Muscle layer of duodenum (tissue), 2 donors: Measurements from ENCODE around the gene TFB1M.
A peak's percentile ranks its signal among the peaks of the same experiment; 100 is the strongest.
"Not testable (repeated sequence)": the region's sequence is repeated elsewhere in the genome, so short reads cannot be mapped to it uniquely, and the experiment has no call there.

Experiments
- H3K27ac ChIP-seq: one replicate; pipeline ENCODE4 v1.7.0; 2013; ENCODE audit warnings: mild to moderate bottlenecking, low read length
- H3K27me3 ChIP-seq: one replicate; pipeline ENCODE4 v1.7.0; 2013; ENCODE audit warnings: low read depth, mild to moderate bottlenecking, control low read depth, low read length
- H3K36me3 ChIP-seq, 2 donors: one replicate each; pipeline ENCODE4 v1.7.0; 2013; ENCODE audit warnings: low read length in 2 of 2, control low read depth in 1 of 2, mild to moderate bottlenecking in 1 of 2; ENCODE audit not compliant: insufficient read depth in 2 of 2, control insufficient read depth in 1 of 2
- H3K4me1 ChIP-seq, 2 donors: one replicate each; pipeline ENCODE4 v1.7.0; 2013; ENCODE audit warnings: low read length in 2 of 2, mild to moderate bottlenecking in 2 of 2, control low read depth in 1 of 2, moderate library complexity in 1 of 2; ENCODE audit not compliant: insufficient read depth in 2 of 2, control insufficient read depth in 1 of 2
- H3K4me3 ChIP-seq, 2 donors: one replicate each; pipeline ENCODE4 v1.7.0; 2013; ENCODE audit warnings: low read length in 2 of 2, low read depth in 1 of 2, mild to moderate bottlenecking in 1 of 2
- H3K9me3 ChIP-seq, 2 donors: one replicate each; pipeline ENCODE4 v1.7.0; 2013; ENCODE audit warnings: low read length in 2 of 2, control low read depth in 1 of 2, mild to moderate bottlenecking in 1 of 2; ENCODE audit not compliant: control insufficient read depth in 1 of 2
- donor health status: healthy.

Gene TFB1M

DNA sequence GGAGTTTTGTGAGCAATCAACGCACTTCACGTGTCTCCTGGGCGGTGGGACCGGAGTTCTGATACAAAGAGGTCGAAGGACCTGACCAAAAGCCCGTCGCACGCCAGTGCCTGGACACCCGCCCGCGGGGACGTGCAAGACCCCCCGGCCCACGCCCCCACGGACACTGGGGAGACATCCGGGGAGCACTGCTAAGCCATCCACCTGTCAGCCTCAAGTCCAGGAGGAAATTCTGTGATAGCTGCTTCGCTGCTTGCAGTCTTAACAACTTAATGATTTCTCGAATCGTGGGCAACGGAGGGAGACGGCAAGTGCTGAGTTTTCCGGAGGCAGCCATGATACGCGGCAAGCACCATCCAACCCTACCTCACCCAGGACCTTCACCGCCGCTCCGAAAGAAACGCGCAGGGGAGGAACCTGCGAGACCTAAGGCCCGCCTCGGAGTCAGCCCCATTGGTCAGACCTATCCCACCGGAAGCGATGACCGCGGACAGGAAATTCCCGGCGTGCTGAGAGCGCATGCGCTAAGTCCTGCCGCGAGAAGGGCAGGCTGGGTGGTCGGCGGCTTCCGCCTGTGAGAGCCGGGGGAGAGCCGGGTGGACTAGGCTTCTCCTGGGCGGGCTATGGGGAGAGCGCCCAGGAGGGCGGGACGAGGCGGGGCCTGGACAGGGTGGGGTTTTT, at the start of gene TFB1M:
TSS of gene TFB1M (minus strand) at position 393 of the 681 bp plus-strand sequence. CDS start at position 337, 56 bp downstream.
- H3K27ac ChIP-seq: peak within 1 kb of the TSS; percentile 88
- H3K36me3 ChIP-seq: peaks cover 0 to 8% of the 10 kb centered on the region in 2 donors
- no peaks in the 10 kb centered on the region for H3K27me3 ChIP-seq
- peaks cover 0 to 4% of the 10 kb centered on the region in 2 donors for H3K4me1 ChIP-seq
- H3K9me3 ChIP-seq: no peaks in the 10 kb centered on the region
- H3K4me3 ChIP-seq: peak within 1 kb of the TSS; percentile 77 to 96

DNA sequence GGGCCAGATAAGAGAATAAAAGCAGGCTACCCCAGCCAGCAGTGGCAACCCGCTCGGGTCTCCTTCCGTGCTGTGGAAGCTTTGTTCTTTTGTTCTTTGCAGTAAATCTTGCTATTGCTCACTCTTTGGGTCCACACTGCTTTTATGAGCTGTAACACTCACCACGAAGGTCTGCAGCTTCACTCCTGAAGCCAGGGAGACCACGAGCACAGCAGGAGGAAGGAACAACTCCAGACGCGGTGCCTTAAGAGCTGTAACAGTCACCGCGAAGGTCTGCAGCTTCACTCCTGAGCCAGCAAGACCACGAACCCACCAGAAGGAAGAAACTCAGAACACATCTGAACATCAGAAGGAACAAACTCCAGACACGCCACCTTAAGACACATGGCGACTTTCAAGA, 49.7 kb upstream of the TFB1M start:
- H3K36me3 ChIP-seq, H3K9me3 ChIP-seq, H3K4me1 ChIP-seq, H3K4me3 ChIP-seq, H3K27ac ChIP-seq, H3K27me3 ChIP-seq: not testable (repeated sequence)

DNA sequence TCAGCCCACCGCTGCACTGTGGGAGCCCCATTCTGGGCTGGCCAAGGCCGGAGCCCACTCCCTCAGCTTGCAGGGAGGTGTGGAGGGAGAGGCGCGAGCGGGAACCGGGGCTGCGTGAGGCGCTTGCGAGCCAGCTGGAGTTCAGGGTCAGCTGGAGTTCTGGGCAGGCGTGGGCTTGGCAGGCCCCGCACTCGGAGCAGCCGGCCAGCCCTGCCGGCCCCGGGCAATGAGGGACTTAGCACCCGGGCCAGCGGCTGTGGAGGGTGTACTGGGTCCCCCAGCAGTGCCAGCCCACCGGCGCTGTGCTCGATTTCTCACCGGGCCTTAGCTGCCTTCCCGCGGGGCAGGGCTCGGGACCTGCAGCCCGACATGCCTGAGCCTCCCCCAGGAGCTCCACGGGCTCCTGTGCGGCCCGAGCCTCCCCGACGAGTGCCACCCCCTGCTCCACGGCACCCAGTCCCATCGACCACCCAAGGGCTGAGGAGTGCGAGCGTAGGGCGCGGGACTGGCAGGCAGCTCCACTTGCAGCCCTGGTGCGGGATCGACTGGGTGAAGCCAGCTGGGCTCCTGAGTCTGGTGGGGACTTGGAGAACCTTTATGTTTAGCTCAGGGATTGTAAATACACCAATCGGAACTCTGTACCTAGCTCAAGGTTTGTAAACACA, 48.8 kb upstream of the TFB1M start:
- H3K27ac ChIP-seq, H3K4me3 ChIP-seq, H3K36me3 ChIP-seq, H3K27me3 ChIP-seq, H3K4me1 ChIP-seq, H3K9me3 ChIP-seq: not testable (repeated sequence)

DNA sequence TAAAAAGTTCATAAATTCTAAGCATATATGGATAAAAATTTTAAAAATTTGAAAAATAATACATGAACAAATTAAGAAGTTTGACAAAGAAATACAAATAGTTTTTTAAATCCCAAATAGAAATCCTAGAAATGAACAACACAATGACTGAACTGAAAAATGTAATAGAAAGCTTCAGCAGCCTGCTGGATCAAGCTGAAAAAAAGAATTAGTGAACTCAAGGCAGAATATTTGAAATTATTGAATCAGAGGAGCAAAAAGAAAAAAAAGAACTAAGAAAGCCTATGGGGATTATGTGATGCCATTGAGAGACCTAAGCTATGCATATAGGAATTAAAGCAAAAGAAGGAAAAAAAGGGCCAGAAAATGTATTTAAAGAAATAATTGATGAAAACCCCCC, 39.9 kb upstream of the TFB1M start:
- H3K4me1 ChIP-seq: no peaks in the 10 kb centered on the region
- H3K27ac ChIP-seq: no peak overlapping the region
- H3K36me3 ChIP-seq: no peaks in the 10 kb centered on the region
- H3K4me3 ChIP-seq: no peak overlapping the region
- no peaks in the 10 kb centered on the region for H3K27me3 ChIP-seq
- H3K9me3 ChIP-seq: peaks cover 11 to 18% of the 10 kb centered on the region in 2 donors

DNA sequence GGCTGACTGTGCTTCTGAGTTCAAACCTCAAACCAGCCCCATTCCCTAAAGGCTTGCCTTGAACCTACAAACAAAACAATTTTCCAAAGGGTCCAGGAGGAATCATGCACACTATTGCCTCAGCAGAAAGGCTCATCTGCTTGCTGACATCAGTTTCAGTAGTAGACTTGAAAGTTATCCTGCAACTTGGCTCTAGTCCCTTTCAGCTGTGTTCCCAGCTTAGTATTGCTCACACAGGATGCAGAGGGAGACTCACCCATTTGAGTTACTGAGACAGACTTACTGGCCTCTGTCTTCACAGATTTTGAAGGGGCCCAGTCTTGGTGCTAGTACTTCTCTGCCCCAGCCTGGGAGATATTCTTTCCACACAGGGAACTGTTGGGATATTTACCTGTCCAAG, 38.5 kb upstream of the TFB1M start:
- H3K27ac ChIP-seq: no peak overlapping the region
- H3K27me3 ChIP-seq: no peaks in the 10 kb centered on the region
- H3K9me3 ChIP-seq: peaks cover 11 to 18% of the 10 kb centered on the region in 2 donors
- H3K4me3 ChIP-seq: no peak overlapping the region
- H3K36me3 ChIP-seq: no peaks in the 10 kb centered on the region
- H3K4me1 ChIP-seq: no peaks in the 10 kb centered on the region

DNA sequence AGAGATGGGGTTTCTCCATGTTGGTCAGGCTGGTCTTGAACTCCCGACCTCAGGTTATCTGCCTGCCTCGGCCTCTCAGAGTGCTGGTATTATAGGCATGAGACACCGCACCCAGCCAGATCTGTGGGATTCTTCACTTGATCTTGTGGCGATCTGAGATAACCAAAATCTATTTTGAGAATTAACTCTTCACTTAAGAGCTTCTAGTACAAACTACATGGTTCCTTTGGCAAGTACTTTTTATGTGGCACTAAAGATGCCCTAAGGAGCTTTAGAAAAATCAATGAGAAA, 37.8 kb upstream of the TFB1M start:
- no peaks in the 10 kb centered on the region for H3K27me3 ChIP-seq

DNA sequence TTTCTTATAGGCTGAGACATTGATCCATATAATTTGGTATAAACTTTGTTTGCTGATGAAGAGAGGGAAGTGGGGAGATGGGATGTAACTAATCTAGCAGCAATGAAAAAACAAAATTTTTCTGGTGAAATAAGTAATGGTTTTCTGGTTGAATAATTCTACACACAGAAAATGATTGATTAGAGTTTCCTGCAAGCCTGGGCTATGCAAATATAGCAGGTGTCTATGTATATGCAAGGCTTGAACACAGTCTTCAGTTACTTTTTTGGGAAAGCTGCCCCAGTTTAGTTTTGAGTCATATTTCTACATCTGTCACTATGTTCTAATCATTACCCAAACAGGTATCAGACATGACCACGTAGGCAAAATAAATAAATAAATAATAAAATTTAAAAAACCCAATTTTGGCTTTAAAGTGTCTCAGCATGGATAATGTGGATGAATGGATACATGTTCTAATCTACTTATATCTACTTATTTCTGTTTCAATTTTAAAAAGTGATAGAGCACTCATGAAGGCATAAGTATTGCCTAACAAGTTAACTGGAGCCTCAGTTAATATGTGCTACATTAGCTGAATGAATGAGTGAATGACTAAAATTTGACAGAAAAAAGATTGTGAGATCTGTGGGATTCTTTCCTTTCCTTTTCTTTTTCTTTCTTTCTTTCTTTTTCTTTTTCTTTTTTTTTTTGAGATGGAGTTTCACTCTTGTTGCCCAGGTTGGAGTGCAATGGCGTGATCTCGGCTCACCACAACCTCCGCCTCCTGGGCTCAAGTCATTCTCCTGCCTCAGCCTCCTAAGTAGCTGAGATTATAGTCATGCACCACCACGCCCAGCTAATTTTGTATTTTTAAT, 37.2 kb upstream of the TFB1M start:
- peaks cover 11 to 22% of the 10 kb centered on the region in 2 donors for H3K9me3 ChIP-seq
- no peak overlapping the region for H3K4me3 ChIP-seq
- H3K36me3 ChIP-seq: no peaks in the 10 kb centered on the region
- H3K4me1 ChIP-seq: no peaks in the 10 kb centered on the region
- H3K27me3 ChIP-seq: no peaks in the 10 kb centered on the region
- no peak overlapping the region for H3K27ac ChIP-seq

More for the DNA sequence above, 37.8 kb upstream of the TFB1M start:
- no peaks in the 10 kb centered on the region for H3K36me3 ChIP-seq
- H3K27ac ChIP-seq: no peak overlapping the region
- H3K4me3 ChIP-seq: no peak overlapping the region
- peaks cover 11 to 21% of the 10 kb centered on the region in 2 donors for H3K9me3 ChIP-seq
- no peaks in the 10 kb centered on the region for H3K4me1 ChIP-seq

DNA sequence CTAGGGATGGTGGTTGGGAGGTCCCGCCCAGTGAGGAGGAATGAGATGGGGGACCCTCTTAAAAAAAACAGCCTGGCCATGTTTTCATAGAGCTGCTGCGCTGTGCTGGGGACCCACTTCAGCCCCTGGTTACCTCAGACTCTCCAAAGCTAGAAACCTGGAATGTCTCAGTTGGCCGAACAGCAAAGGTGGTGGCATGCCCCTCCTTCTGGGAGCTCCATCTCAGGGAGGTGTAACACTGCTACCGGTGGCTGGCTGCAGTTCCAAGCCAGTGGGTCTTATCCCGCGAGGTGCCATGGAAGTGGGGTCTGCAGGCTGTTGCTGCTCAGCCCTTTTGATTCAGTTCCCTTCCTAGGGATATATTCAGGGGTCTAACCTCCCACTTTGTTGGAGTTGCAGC, 35.7 kb upstream of the TFB1M start:
- H3K9me3 ChIP-seq: peaks cover 11 to 22% of the 10 kb centered on the region in 2 donors
- no peak overlapping the region for H3K4me3 ChIP-seq
- no peaks in the 10 kb centered on the region for H3K36me3 ChIP-seq
- H3K27ac ChIP-seq: no peak overlapping the region
- no peaks in the 10 kb centered on the region for H3K4me1 ChIP-seq
- H3K27me3 ChIP-seq: no peaks in the 10 kb centered on the region

DNA sequence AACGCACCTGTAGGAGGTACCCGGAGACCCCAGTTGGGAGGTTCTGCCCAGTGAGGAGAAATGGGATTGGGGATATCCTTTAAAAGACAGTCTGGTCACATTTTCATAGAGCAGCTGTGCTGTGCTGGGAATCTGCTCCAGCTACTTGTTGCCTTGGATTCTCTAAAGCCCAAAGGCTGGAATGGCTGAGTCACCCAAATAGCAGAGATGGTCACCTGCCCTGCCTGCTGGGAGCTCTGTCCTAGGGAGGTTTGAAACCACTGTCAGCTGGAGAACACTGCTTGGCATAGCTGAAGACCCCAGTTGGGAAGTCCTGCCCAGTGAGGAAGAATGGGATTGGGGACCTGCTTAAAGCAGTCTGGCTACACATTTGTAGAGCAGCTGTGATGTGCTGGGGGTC, 34.8 kb upstream of the TFB1M start:
- Histone ChIP-seq H3K36me3 (no peaks in the 10 kb centered on the region), H3K27me3 (no peaks in the 10 kb centered on the region), H3K4me3 (no peak overlapping the region), H3K9me3 (peaks cover 8 to 17% of the 10 kb centered on the region in 2 donors), H3K4me1 (no peaks in the 10 kb centered on the region), H3K27ac (no peak overlapping the region)

DNA sequence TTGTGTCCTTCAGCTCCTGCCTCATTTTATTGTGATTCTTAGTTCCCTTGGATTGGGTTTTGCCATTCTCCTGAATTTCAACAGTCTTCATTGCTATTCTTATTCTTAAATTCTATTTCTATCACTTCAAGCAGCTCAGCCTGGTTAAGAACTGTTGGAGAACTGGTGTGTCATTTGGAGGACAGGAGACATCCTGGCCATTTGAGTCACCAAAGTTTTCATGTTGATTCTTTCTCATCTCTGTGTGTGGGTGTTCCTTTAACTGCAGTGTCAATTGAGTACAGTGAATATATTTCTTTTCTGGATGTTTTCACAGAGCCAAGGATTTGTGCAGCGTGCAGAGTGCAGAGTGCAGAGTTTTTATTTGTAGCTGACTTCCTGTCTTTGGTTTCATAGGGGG, 33.5 kb upstream of the TFB1M start:
- no peak overlapping the region for H3K4me3 ChIP-seq
- no peaks in the 10 kb centered on the region for H3K4me1 ChIP-seq
- no peaks in the 10 kb centered on the region for H3K27me3 ChIP-seq
- no peaks in the 10 kb centered on the region for H3K36me3 ChIP-seq
- no peak overlapping the region for H3K27ac ChIP-seq
- H3K9me3 ChIP-seq: peaks cover 0 to 6% of the 10 kb centered on the region in 2 donors

DNA sequence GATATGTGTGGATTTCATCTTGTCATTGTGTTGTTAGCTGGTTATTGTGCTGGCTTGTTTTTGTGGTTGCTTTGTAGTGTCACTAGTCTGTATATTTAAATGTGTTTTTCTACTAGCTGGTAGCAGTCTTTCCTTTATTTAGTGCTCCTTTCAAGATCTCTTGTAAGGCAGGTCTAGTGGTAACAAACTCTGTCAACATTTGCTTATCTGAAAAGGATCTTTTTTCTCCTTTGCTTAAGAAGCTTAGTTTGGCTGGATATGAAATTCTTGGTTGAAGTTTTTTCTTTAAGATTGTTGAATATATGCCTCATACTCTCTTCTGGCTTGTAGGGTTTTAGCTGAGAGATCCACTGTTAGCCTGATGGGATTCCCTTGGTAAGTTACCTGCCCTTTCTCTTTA, 32.7 kb upstream of the TFB1M start:
- Histone ChIP-seq H3K4me3 (no peak overlapping the region), H3K9me3 (peaks cover 0 to 5% of the 10 kb centered on the region in 2 donors), H3K4me1 (no peaks in the 10 kb centered on the region), H3K36me3 (no peaks in the 10 kb centered on the region), H3K27me3 (no peaks in the 10 kb centered on the region), H3K27ac (no peak overlapping the region)
